ENCODE results near the gene NSG1. TPM values are rescaled to one million over a fixed set of nuclear protein-coding genes. Genes with fewer than 3 reads are reported as not detected.

Gene NSG1
- total RNA-seq, 1 donor from 2014 or later: 12.7 TPM

DNA sequence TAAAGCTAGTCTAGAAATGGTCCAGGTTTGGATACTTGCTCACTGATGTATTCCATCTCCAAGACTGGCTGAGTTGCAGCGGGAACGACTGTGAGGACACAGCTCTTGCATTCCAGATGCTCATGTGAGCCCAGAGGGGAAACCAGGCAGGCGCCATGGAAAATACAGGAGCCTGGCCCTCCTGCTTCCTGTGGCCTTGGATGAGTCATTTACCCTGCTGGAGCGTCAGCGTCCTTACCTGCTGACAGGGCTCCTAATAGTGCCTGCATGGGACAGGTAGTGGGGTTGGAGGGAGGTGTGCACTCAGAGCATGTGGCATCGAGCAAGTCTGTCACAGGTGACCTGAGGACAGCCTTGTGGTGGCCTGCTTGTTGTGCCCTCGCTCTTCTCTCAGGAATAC lies 69.4 kb downstream of the NSG1 start:
- H3K4me3 ChIP-seq (ENCODE audit: low read depth, low read length): no peak overlapping the region
- TF ChIP-seq, protein P1, sequence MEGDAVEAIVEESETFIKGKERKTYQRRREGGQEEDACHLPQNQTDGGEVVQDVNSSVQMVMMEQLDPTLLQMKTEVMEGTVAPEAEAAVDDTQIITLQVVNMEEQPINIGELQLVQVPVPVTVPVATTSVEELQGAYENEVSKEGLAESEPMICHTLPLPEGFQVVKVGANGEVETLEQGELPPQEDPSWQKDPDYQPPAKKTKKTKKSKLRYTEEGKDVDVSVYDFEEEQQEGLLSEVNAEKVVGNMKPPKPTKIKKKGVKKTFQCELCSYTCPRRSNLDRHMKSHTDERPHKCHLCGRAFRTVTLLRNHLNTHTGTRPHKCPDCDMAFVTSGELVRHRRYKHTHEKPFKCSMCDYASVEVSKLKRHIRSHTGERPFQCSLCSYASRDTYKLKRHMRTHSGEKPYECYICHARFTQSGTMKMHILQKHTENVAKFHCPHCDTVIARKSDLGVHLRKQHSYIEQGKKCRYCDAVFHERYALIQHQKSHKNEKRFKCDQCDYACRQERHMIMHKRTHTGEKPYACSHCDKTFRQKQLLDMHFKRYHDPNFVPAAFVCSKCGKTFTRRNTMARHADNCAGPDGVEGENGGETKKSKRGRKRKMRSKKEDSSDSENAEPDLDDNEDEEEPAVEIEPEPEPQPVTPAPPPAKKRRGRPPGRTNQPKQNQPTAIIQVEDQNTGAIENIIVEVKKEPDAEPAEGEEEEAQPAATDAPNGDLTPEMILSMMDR (IDR thresholded peaks at IDR 0.05; ENCODE audit: insufficient read depth, low read length, poor library complexity, severe bottlenecking): no peak
- peak; percentile 14 for DNase-seq (ENCODE audit: low read depth)
- no peaks in the 10 kb centered on the region for H3K27me3 ChIP-seq (ENCODE audit: control insufficient read depth, insufficient read depth, low read length)
- H3K36me3 ChIP-seq (ENCODE audit: control insufficient read depth, insufficient read depth, low read length): no peaks in the 10 kb centered on the region

DNA sequence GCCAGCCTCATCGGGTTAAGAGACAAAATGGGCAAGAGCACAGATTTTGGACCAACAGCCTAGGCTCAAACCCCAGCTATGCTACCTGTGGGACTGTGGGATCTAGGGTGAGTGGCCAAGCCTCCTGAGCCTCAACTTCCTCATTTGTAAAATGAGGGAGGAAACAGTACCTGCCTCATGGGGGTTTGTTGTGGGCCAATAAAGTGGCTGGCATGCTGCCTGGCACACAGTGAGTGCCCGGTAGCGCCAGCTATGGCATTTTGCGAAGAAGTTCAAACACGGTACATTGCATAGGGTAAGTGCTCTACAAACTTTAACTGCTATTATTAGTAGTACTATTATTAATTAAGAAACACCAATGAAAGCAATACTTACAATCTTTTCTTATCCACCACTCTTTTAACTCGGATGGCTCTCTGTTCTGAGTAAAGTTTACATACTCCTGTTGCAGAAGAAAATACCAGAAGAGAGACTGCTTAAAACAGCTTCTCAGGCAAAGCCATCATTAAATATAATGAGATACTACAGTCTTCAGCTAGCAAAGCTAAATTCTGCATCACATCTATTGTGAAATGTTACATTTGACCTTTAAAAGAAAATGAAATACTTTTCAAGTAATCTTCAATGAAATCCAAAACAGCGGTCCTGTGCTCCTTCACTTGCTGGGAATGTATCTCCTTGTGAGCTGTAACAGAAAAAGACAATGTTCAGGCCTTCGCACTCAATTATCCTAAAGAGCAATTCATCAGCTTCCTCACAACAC lies 70.1 kb downstream of the NSG1 start:
- Histone ChIP-seq H3K4me3 (ENCODE audit: low read depth, low read length) (no peak overlapping the region), H3K27me3 (ENCODE audit: control insufficient read depth, insufficient read depth, low read length) (no peaks in the 10 kb centered on the region), H3K36me3 (ENCODE audit: control insufficient read depth, insufficient read depth, low read length) (no peaks in the 10 kb centered on the region)
- TF ChIP-seq, protein P1 (IDR thresholded peaks at IDR 0.05; ENCODE audit: insufficient read depth, low read length, poor library complexity, severe bottlenecking): no peak
- DNase-seq (ENCODE audit: low read depth): no peak

- peak; percentile 44 for DNase-seq (ENCODE audit: low read depth)
Observed at GRCh38 chr4:4457803-4458553, 71.1 kb downstream of the NSG1 start.

DNA sequence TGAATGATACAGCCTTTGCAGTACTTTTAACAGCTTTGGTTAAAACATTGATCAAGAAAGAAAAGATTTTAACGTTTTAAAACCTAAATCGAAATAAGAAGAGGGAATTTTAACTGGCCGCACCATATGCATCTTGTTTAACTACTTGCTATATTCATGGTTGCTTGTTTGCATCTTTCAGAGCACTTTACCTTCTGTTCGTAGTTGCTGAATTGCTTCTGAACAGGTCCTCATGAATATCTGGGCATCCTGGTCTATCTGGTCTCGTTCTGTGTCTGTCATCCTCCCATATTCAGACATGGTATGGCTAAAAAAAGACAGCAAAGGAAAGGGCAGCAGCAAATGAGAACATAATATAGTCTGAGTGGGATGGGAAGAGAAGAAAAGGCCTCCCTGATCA lies 72.3 kb downstream of the NSG1 start:
- TF ChIP-seq, protein P1 (IDR thresholded peaks at IDR 0.05; ENCODE audit: insufficient read depth, low read length, poor library complexity, severe bottlenecking): no peak
- DNase-seq (ENCODE audit: low read depth): no peak
- no peak overlapping the region for H3K4me3 ChIP-seq (ENCODE audit: low read depth, low read length)
- no peaks in the 10 kb centered on the region for H3K36me3 ChIP-seq (ENCODE audit: control insufficient read depth, insufficient read depth, low read length)
- no peaks in the 10 kb centered on the region for H3K27me3 ChIP-seq (ENCODE audit: control insufficient read depth, insufficient read depth, low read length)

More at GRCh38 chr4:4457803-4458553, 71.1 kb downstream of the NSG1 start:
- TF ChIP-seq, protein P1 (IDR thresholded peaks at IDR 0.05; ENCODE audit: insufficient read depth, low read length, poor library complexity, severe bottlenecking): no peak
- H3K27me3 ChIP-seq (ENCODE audit: control insufficient read depth, insufficient read depth, low read length): no peaks in the 10 kb centered on the region
- H3K4me3 ChIP-seq (ENCODE audit: low read depth, low read length): no peak overlapping the region
- H3K36me3 ChIP-seq (ENCODE audit: control insufficient read depth, insufficient read depth, low read length): no peaks in the 10 kb centered on the region

DNA sequence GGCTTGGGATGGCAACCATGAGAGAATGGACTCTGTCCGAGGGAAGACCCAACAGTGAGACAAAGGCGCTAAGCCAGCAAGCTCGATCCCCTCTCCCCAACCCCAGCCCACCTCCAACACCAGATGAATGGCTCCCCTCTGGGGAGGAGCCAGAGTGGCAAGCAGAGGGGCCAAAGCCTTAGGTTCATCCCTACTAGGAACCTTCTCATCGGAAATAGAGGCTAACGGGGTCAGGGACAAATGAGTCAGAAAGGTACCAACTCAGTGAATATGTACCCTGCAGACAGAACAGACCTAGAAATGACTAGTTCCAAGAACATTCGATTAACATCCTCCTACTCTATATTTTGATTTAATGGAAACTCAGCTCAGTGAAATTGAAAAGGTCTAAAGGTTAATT lies 73.9 kb downstream of the NSG1 start:
- H3K36me3 ChIP-seq (ENCODE audit: control insufficient read depth, insufficient read depth, low read length): no peaks in the 10 kb centered on the region
- TF ChIP-seq, protein P1 (IDR thresholded peaks at IDR 0.05; ENCODE audit: insufficient read depth, low read length, poor library complexity, severe bottlenecking): no peak
- no peak for DNase-seq (ENCODE audit: low read depth)
- no peak overlapping the region for H3K4me3 ChIP-seq (ENCODE audit: low read depth, low read length)
- H3K27me3 ChIP-seq (ENCODE audit: control insufficient read depth, insufficient read depth, low read length): no peaks in the 10 kb centered on the region

Measured in kidney epithelial cell (primary cell).